ENCODE measurements around the gene MX1. TPM values are rescaled to one million over a fixed set of nuclear protein-coding genes. Genes with fewer than 3 reads are reported as not detected.

MX1 gene
- total RNA-seq, 2 experiments from 2014 or later, result 23.9 to 24.7 TPM

GRCh38 chr21:41418393-41418792 is 7.6 kb upstream of the MX1 start:
- intact Hi-C loops (cut with micrococcal nuclease; ENCODE audit: unreplicated experiment), result no loop called here
- BruUV-seq (replicated peaks), result no TSS peak

DNA sequence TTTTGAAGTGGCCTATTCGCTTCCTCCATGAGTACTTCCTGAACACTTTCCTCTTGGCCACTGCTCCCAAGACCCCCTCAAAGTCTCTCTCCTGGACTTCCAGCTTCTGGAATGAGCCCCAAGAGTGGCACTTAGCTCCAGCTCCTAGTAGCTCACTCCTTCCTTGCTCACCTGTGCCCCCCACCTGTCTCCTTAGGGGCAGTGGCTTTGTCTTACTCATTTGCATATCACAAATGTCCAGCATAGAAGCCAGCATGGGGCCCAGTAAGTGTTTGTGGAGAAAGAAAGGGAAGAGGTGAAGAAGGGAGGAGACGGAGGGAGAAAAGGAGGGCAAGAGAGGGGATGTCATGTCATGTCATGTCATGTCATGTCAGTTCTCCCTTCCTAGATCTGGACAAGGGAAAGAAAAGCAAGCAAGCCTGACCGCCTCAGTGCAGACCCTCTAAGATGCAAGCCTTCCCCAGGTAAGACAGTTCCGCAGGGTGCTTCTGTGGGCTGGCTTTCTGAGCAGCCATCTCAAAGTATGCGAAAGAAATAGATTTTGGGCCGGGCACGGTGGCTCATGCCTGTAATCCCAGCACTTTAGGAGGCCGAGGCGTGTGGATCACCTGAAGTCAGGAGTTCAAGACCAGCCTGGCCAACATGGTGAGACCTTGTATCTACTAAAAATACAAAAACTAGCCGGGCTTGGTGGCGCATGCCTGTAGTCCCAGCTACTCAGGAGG is 6.9 kb upstream of the MX1 start:
- ChIA-PET CTCF (ENCODE audit: unreplicated experiment) (no interaction called here), POLR2A (interaction anchor here (0.6 to 1.8 kb wide), 5 partner anchors 11 to 1435 kb away, joined by 3 to 6 read pairs (median 4); no protein-coding TSS in a partner anchor)
- no peak overlapping the region for H3K27ac ChIP-seq (ENCODE audit: low read depth, low read length, poor library complexity, severe bottlenecking)
- DNase-seq (ENCODE audit: low spot score), result no peak
- no peaks in the 10 kb centered on the region for H3K9me3 ChIP-seq (ENCODE audit: low read length)
- H4K20me1 ChIP-seq (ENCODE audit: insufficient read depth, low read length), result no peaks in the 10 kb centered on the region
- H2AFZ ChIP-seq (ENCODE audit: low read length), result no peak overlapping the region
- intact Hi-C loops (cut with micrococcal nuclease; ENCODE audit: unreplicated experiment), result no loop called here
- H3K9me2 ChIP-seq (ENCODE audit: insufficient read depth, low read length), result no peaks in the 10 kb centered on the region
- no peak overlapping the region for H3K4me3 ChIP-seq (ENCODE audit: low read depth, low read length, poor library complexity, severe bottlenecking)
- H3K4me2 ChIP-seq (ENCODE audit: low read length), result no peak overlapping the region
- no peaks in the 10 kb centered on the region for H3K79me2 ChIP-seq (ENCODE audit: insufficient read depth, low read depth, low read length)
- TF ChIP-seq EZH2phosphoT487 (IDR thresholded peaks at IDR 0.05; ENCODE audit: borderline replicate concordance, low read depth, low read length) (no peak), CTCF (conservative IDR thresholded peaks at IDR 0.05; ENCODE audit: low read length) (no peak)
- H3K4me1 ChIP-seq (ENCODE audit: insufficient read depth, low read length, poor library complexity, severe bottlenecking), result peaks cover 34% of the 10 kb centered on the region
- H3K36me3 ChIP-seq (ENCODE audit: insufficient read depth, low read length), result no peaks in the 10 kb centered on the region; the same call in 1 of the 2 replicates
- BruUV-seq (replicated peaks), result no TSS peak

More at GRCh38 chr21:41418393-41418792, 7.6 kb upstream of the MX1 start:
- H3K27ac ChIP-seq (ENCODE audit: low read depth, low read length, poor library complexity, severe bottlenecking), result no peak overlapping the region
- CTCF ChIA-PET (ENCODE audit: unreplicated experiment), result no interaction called here
- no peaks in the 10 kb centered on the region for H4K20me1 ChIP-seq (ENCODE audit: insufficient read depth, low read length)
- peaks cover 27% of the 10 kb centered on the region for H3K4me1 ChIP-seq (ENCODE audit: insufficient read depth, low read length, poor library complexity, severe bottlenecking)
- H3K36me3 ChIP-seq (ENCODE audit: insufficient read depth, low read length), result no peaks in the 10 kb centered on the region; the same call in 1 of the 2 replicates
- H2AFZ ChIP-seq (ENCODE audit: low read length), result no peak overlapping the region
- TF ChIP-seq EZH2phosphoT487 (IDR thresholded peaks at IDR 0.05; ENCODE audit: borderline replicate concordance, low read depth, low read length), result no peak
- TF ChIP-seq CTCF (conservative IDR thresholded peaks at IDR 0.05; ENCODE audit: low read length), result no peak
- no peak for DNase-seq (ENCODE audit: low spot score)
- no peaks in the 10 kb centered on the region for H3K79me2 ChIP-seq (ENCODE audit: insufficient read depth, low read depth, low read length)
- no peak overlapping the region for H3K4me2 ChIP-seq (ENCODE audit: low read length)
- H3K9me3 ChIP-seq (ENCODE audit: low read length), result no peaks in the 10 kb centered on the region
- no peak overlapping the region for H3K4me3 ChIP-seq (ENCODE audit: low read depth, low read length, poor library complexity, severe bottlenecking)
- POLR2A ChIA-PET, result interaction anchor here (1.2 to 1.8 kb wide), 2 partner anchors 12 to 14 kb away, joined by 4 to 6 read pairs; no protein-coding TSS in a partner anchor
- no peaks in the 10 kb centered on the region for H3K9me2 ChIP-seq (ENCODE audit: insufficient read depth, low read length)

Measured in OCI-LY7 (cell line).